HepG2 (cell line): ENCODE data around the gene VEGFA. TPM values are rescaled to one million over a fixed set of nuclear protein-coding genes. Genes with fewer than 3 reads are reported as not detected.
A peak's percentile ranks its signal among the peaks of the same experiment; 100 is the strongest.

ENCODE experiments used
- BORCS8-MEF2B ChIP-seq: sonication (generic); formaldehyde crosslinking; IDR thresholded peaks from 2 replicates; pipeline ENCODE4 v1.8.0; 2022; ENCODE audit warnings: mild to moderate bottlenecking, missing genetic modification reagents
- DDIT3 ChIP-seq: sonication (generic); formaldehyde crosslinking; IDR thresholded peaks from 2 replicates; pipeline ENCODE4 v1.4.0; 2020; ENCODE audit warnings: mild to moderate bottlenecking, missing genetic modification reagents
- EEA1 ChIP-seq: sonication (generic); formaldehyde crosslinking; IDR thresholded peaks from 2 replicates; pipeline ENCODE4 v1.5.1; 2020; ENCODE audit warnings: mild to moderate bottlenecking, missing genetic modification reagents, borderline replicate concordance
- FOXA1 ChIP-seq, 2 experiments: fragments of 450-650 bp in 1 of 2; sonication (generic) in 1 of 2; formaldehyde crosslinking in 1 of 2; IDR thresholded peaks; 2 replicates each; pipeline versions ENCODE4 v1.4.0 to v1.6.1; 2016 to 2020; ENCODE audit warnings: missing genetic modification reagents in 1 of 2
- HMGXB4 ChIP-seq, 2 experiments: sonication (generic) in 1 of 2; formaldehyde crosslinking in 1 of 2; IDR thresholded peaks; 2 replicates each; pipeline versions ENCODE4 v1.4.0 to v1.6.1; 2018 to 2020; ENCODE audit warnings: missing genetic modification reagents in 2 of 2, borderline replicate concordance in 1 of 2, low read depth in 1 of 2, mild to moderate bottlenecking in 1 of 2, missing biosample characterization in 1 of 2
- IKZF1 ChIP-seq: fragments of 450-650 bp; IDR thresholded peaks from 2 replicates; pipeline ENCODE4 v1.7.1; 2016
- IRF9 ChIP-seq: sonication (generic); formaldehyde crosslinking; IDR thresholded peaks from 2 replicates; pipeline ENCODE4 v1.8.0; 2022; ENCODE audit warnings: missing genetic modification reagents, mild to moderate bottlenecking, borderline replicate concordance
- NCOA5 ChIP-seq: sonication (generic); formaldehyde crosslinking; IDR thresholded peaks from 2 replicates; pipeline ENCODE4 v1.4.0; 2020; ENCODE audit warnings: missing genetic modification reagents
- NR0B2 ChIP-seq: sonication (generic); formaldehyde crosslinking; IDR thresholded peaks from 2 replicates; pipeline ENCODE4 v1.4.0; 2020; ENCODE audit warnings: mild to moderate bottlenecking, missing genetic modification reagents
- PHF21A ChIP-seq: sonication (generic); formaldehyde crosslinking; IDR thresholded peaks from 2 replicates; pipeline ENCODE4 v1.5.0; 2020; ENCODE audit warnings: mild to moderate bottlenecking, missing genetic modification reagents
- PLRG1 ChIP-seq: fragments of 450-650 bp; conservative IDR thresholded peaks from 2 replicates; pipeline ENCODE4 v1.6.1; 2016
- TEAD2 ChIP-seq: sonication (generic); formaldehyde crosslinking; IDR thresholded peaks from 2 replicates; pipeline ENCODE4 v1.9.0; 2021; ENCODE audit warnings: missing genetic modification reagents
- THAP8 ChIP-seq: sonication (generic); formaldehyde crosslinking; IDR thresholded peaks from 2 replicates; pipeline ENCODE4 v1.5.1; 2020; ENCODE audit warnings: missing genetic modification reagents, mild to moderate bottlenecking, borderline replicate concordance
- TMF1 ChIP-seq: sonication (generic); formaldehyde crosslinking; IDR thresholded peaks from 2 replicates; pipeline ENCODE4 v1.8.1; 2022; ENCODE audit warnings: low read depth, missing genetic modification reagents
- UBTF ChIP-seq: sonication (generic); formaldehyde crosslinking; IDR thresholded peaks from 2 replicates; pipeline ENCODE4 v1.4.0; 2020; ENCODE audit warnings: mild to moderate bottlenecking, missing genetic modification reagents
- ZBED4 ChIP-seq: sonication (generic); formaldehyde crosslinking; IDR thresholded peaks from 2 replicates; pipeline ENCODE4 v1.4.0; 2020; ENCODE audit warnings: missing genetic modification reagents, borderline replicate concordance
- ZKSCAN1 ChIP-seq: fragments of 150-350 bp; IDR thresholded peaks from 2 replicates; pipeline ENCODE4 v1.6.1; 2014; ENCODE audit warnings: low read length
- polyA plus RNA-seq, 8 experiments: library from polyadenylated mRNA; depleted of rRNA in 3 of 8; stranded (reverse) in 7 of 8; unstranded in 1 of 8; fragments of >200 nt; fragmentation: Illumina TruSeq in 4 of 8; extraction: Trizol in 4 of 8; gene quantifications; 2 replicates each; pipeline versions ENCODE4 v1.2.1 to v1.2.3, GENCODE V29; 2011 to 2016; ENCODE audit warnings: low read depth in 4 of 8, missing spikeins in 1 of 8, mixed read lengths in 1 of 8; ENCODE audit not compliant: insufficient read depth in 1 of 8
- total RNA-seq, 5 experiments: library from RNA; depleted of rRNA; stranded (reverse); fragments of >200 nt; fragmentation: Illumina TruSeq; extraction: Trizol; gene quantifications; 2 replicates each; pipeline ENCODE4 v1.2.3, GENCODE V29; 2016; ENCODE audit warnings: low read depth in 1 of 5

Gene VEGFA
- total and polyA plus RNA-seq, 2 of the 13 experiments (the other 11 are each of a cell fraction or from before 2014, with no cell fraction given): 68.1 to 629 TPM

GRCh38 chr6:43806043-43806757 lies 36.2 kb downstream of the VEGFA start (continued):
- peak; percentile 48 for TF ChIP-seq ZBED4 (CRISPR knock-in tag)
- TF ChIP-seq HMGXB4 (CRISPR knock-in tag; IDR thresholded peaks at IDR 0.05; ENCODE audit: borderline replicate concordance in 1 of 2, low read depth in 1 of 2): peak; percentile 39 to 77; a peak in 3 of 4 replicates
- TF ChIP-seq BORCS8-MEF2B: no peak
- no peak for TF ChIP-seq IKZF1
- no peak for TF ChIP-seq PLRG1
- no peak for TF ChIP-seq EEA1
- no peak for TF ChIP-seq NR0B2 (CRISPR knock-in tag)
- TF ChIP-seq IRF9 (CRISPR knock-in tag): 0 out of 2 replicates have a peak, but pooled peaks have one; percentile 57
- TF ChIP-seq PHF21A: peak; percentile 97
- 0 out of 2 replicates have a peak, but pooled peaks have one; percentile 23 for TF ChIP-seq NCOA5 (CRISPR knock-in tag)
- TF ChIP-seq ZKSCAN1: no peak
- TF ChIP-seq FOXA1 (IDR thresholded peaks at IDR 0.05): no peak
- TF ChIP-seq FOXA1 (CRISPR knock-in tag; IDR thresholded peaks at IDR 0.05): no peak
- TF ChIP-seq TMF1: no peak
- TF ChIP-seq TEAD2: no peak
- TF ChIP-seq THAP8 (CRISPR knock-in tag): no peak; the same call in 1 of the 2 replicates
- 0 out of 2 replicates have a peak, but pooled peaks have one; percentile 46 for TF ChIP-seq UBTF
- no peak for TF ChIP-seq DDIT3 (CRISPR knock-in tag)
